ENCODE results near the gene TMEM87B.
A peak's percentile ranks its signal among the peaks of the same experiment; 100 is the strongest.

The TMEM87B gene

DNA sequence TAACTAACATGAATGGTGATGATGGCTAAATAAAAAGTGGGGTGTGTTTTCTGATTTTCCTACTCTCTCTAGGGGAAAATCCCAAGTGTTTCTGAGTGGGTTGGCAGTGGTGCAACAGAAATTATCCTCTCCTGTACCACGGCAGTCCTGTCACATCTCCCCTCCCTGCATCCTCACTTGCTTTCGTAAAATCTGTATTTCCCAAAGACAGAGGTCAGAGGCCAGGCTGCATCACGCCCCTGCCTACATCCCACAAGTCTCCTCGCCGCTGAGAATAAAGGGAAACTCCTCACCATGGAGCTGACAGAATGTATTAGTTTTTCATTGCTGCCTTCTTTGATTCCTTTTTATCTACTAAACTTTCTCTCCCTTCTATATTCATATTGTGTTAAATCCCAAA is 96.2 kb downstream of the TMEM87B start:
- no peak for DNase-seq (ENCODE audit: low read depth in 2 of 2)

DNA sequence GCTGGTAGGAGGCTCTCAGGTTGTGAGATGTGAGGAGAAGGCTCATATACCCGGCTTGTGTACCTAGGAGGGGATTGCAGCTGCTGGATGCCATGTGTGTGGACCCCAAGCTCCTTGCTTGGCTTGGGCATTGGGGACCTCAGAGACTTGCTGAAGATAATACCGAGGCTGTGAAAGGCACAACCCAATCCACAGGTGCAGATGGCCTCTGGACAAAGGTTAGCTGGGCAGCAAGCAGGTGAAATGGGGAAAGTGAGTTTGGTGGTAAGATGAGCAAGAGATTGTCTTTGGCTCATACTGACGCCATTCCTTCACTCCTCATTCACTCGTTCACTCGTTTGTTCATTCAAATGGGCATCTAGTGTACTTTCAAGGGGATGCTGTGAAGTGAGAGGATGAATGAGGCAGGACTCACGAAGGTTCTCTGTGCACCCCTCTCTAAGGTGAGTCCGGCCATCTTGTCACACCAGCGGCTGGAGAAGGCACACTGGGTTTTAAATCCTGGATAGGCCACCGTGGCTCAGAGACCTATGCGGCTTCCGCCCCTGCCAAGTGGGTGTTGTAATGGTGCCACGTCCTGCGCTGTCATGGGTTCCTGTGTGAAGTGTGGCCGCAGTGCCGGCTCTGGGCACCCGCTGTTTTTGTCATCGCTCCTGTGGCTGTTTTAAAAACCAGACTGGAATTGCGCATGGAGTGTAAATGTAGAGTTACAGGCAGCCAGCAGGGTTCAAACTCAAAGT is 96.8 kb downstream of the TMEM87B start:
- DNase-seq (ENCODE audit: low read depth in 2 of 2) = no peak

DNA sequence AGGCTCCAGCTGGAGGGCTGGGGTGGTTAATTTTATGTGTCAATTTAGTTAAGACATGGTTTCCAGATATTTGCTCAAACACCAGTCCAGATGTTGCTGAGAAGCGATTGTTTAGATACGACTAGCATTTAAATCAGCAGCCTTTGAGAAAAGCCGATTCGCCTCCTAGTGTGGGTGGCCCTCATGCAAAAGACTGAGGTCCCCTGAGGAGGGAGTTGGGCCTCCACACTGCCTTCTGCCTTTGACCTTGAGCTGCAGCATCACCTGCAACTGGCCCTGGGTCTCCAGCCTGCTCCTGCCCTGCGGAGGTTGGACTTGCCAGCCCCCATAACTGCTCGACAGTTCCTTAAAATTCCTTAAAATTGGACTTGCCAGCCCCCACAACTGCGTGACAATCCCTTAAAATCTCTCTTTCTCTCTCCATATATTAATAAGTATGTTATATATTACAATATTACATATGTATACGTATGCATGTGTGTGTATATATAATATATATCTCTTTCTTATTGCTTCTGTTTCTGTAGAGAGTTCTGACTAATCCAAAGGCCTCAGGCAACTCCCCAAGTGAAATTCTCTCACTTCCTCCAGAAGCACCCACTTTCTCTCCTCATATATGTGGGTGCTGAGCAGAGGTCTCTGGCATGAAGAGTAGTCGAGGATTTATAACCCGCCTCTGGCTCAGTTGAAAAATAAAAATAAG is 97.6 kb downstream of the TMEM87B start:
- no peak for DNase-seq (ENCODE audit: low read depth in 2 of 2)

DNA sequence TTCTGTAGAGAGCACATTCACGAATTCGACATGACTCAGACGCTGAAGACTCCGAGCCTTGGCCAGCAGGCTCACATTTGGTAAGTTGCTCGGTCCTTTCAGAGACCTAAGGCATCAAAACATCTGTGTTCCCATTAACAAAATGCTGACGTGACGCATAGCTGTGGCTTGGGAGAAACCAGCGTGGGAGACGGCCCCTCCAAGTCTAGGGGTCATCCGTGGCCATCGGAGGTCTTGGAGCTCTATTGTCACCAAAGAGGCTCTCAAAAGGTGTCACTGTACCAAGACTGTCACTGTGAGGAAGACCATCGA is 98.1 kb downstream of the TMEM87B start:
- no peak for DNase-seq (ENCODE audit: low read depth in 2 of 2)

DNA sequence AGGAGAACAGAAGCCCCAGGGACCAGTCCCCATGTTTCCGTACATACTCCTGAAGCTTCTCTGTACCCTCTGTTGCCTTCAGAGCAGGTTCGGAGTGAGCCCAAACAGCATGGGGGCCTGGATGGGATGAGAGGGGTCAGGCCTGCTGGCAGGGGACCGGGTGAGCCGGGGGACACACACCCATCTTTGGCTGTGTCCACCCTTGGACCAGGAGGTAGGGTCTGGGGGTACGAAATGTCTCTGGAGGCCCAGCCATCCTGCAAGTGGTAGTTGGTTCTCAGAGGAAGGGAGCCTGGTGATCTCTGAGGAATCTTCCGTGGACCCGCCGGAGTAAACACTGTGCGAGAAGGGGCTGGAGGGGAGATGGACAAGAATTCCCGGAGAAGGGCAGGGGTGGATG is 98.4 kb downstream of the TMEM87B start:
- DNase-seq (ENCODE audit: low read depth in 2 of 2) = no peak

DNA sequence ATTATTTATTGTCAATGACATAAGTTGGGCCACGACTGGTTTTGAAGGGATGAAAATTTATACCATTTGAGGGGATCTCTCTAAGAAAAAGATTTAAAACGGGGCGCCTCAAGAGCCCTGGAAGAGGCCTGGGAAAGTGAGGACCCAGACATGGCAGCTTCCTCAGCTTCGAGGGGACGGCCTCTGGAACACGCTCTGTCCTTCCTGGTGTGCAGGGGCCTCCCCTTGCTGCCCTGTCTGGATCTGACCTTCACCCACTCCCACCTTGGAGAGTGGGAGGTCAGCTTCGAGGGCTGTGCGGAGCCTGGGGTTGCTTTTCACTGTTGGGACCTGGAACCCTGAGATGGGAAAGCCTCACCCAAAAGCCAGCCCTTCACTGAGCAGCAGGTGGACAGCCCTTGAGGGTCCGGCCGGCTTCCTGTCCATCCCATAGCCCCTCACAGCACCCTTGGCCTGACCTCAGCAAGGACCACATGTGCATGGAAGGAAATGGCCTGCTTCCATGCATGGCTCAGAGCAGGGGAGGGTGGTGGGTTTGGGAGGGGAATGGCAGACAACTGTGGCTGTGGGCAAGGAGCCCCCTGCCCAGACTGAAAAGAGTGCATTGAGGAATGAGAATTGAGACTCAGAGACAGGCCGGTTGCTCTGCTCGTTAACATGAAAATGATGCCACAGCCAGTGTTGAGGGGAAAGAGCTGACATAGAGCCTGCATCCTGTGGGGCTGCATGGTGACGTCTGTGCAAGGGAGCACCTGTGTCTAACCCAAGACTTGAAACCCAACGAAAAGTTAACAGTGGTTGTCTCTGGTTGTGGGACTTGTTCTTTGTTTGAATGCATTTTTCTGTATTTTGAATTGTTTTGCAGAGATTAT is 99.4 kb downstream of the TMEM87B start:
- no peak for DNase-seq (ENCODE audit: low read depth in 2 of 2)

DNA sequence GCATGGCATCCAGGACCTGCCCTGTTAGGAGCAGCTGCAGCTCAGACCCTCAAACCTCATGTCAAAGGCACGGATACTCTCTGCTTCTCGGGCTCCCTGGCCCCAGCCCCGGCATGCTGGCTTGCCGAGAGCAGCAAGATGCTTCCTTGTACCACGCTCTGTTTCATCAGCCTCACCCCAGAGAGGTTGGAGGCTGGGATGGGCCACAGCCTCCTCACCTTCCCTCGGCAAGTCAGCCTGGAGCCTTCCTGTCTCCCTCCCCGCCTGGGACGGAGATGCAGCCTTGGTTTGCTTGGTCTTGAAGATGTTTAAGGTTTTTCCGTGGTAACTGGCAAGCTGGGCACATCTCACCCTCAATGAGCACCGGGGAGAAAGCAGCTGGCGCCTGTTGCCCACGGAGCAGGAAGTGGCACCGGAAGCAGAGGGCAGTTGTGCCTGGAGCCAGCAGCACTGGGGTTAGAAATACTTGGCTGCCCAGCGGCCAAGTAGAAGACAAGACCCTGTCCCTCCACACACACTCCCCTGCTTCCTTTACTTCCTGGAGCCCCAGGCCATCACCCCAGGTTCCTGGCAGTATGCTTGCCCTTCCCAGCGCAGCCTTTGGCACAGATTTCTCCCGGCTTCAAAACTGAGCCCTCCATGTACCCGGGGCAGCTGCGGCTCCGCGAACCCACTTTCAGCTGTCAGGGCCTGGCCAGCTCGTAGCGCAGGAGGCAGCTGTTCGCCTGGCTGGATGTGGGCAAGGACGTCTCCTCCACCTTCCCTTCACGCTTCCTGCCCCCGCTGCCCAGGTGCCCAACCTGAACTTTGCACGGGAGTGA is 100.5 kb downstream of the TMEM87B start:
- DNase-seq (ENCODE audit: low read depth in 2 of 2) = no peak

DNA sequence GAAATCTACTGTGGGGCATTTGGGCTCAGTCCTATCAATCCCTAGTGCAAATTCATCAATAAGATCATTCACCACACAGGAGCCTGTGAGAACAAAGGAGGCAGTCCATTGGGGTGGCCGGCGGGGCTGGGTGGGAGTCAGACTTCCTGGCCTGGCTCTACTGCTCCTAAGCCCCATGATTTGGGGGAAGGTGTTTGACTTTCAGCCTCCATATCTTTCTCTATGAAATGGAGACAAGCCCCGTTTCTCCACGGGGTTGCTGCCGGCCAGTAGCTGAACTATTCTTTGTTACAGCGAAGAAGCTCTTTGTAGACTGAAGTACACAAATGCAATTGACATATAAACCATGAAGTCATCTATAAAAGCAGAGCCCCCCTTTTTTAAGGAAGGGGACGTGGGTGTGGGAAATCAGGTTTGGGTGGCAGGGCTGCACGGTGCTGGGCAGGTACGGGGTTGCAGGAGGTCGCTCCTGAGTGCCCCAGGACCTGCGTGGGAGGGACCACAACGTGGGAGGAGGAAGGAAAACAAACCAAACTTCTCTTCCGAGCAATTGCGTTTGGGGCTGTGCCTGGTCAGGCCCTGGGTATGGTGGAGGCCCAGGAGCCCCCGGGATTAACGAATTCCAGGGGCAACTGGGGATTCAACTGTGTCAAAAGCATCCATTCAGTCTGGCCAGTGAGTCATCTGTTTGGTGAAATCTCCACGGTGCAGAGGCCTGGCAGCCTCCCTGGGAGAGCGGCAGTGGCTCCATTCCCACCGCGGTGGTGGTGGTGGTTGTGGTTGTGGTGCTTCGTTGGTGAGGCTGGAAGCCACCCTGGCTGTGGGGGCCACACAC is 101.3 kb downstream of the TMEM87B start:
- peak in 1 of 2 donors; percentile 7 for DNase-seq (ENCODE audit: low read depth in 2 of 2)

DNA sequence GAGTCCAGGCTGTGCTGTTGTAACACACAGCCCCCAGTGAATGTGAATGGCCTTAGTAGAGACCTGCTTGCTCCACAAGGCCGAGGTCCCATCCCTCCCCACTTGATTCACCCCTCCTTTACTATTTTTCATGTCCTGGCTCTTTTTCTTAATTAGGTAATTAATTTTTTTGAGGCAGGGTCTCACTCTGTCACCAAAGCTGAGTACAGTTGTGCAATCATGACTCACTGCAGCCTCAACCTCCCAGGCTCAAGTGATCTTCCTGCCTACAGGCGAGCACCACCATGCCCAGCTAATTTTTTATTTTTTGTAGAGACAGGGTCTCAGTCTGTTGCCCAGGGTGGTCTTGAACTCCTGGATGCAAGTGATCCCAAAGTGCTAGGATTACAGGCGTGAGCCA is 102.4 kb downstream of the TMEM87B start:
- no peak for DNase-seq (ENCODE audit: low read depth in 2 of 2)

DNA sequence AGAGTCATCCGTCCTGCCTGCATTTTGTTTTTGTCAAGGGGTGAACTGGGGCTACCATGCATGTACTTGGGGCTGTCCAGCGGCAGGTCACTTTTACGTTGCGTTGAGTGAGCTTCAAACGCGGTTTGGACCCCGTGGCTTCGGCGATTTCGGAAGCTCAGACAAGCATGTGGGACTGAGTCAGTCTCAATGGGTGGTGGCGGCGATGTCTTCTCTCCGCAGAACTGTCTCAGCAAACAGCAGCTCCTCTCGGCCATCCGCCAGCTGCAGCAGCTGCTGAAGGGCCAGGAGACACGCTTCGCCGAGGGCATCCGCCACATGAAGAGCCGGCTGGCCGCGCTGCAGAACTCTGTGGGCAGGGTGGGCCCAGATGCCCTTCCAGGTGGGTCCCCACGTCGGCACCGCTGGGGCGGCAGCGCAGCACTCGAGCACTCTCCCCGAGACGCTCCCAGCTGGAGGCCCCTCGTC is 104.4 kb downstream of the TMEM87B start:
- DNase-seq (ENCODE audit: low read depth in 2 of 2) = no peak

DNA sequence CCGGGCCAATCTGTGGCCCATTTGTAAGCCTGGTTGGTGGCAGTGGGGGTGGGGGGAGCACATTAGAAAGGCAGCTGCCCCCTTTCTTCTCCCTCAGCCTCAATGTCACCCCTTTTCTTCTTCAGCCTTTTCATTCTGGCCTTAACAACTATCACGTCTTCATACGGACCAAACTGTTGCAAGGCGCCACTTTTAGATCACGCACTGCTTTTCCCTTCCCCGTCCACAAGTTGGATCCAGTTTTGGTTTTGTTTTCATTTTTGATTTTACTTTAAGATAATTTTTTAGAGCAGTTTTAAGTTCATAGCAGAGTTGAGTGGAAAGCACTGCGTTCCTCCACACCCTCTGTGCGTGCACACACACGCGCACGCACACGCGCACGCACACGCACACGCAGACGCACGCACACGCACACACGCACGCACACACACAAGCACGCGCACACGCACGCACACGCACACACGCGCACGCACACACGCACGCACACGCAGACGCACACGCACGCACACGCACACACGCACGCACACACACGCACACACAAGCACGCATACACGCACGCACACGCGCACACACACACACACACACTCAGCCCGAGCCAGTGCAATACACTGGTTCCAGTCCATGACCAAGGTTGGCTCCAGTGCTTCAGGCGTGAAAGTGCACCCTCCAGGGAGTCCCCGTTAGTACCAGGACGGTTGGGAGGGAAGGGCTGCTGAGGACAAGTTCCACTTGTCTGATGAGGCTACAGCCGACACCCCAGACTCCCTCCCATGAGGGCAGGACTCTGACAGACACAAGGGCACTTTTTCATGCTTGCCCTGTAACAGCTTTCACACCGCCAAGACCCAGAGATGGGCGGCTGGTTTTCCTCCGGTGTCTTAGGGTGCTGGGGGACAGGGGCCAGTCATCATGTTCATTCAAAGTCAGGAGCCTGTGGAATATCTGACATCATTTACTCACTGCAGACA is 105.5 kb downstream of the TMEM87B start:
- no peak for DNase-seq (ENCODE audit: low read depth in 2 of 2)

DNA sequence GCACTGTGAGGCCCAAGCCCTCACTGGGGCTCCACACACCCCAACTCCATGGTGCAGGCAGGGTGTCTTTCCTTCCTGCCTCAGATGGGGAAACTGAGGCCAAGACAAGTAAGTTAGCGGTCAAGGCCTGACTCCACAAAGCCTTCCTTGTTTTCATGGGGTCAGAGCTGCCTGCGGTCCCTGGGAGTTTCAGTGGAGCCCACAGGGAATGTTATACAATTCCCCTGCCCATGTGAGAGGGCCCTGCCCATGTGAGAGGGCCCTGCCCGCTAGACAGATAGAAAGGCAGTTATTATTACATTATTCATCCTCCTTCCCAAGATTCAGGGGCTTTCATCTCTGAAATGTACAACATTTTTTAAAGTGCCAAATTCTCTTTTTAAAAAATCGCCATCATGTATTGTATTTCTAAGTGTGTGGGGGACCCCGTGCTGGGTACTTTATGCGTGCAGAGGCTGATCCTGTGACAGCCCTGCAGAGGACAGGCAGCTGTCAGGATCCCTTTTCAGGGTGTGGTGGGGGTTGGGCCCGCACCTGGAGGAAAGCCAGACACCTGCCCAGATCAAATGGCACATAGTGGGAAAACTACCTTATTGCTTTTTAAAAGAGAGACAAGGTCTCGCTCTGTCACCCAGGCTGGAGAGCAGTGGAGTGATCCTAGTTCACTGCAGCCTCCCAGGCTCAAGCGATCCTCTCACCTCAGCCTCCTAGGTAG is 106.5 kb downstream of the TMEM87B start:
- DNase-seq (ENCODE audit: low read depth in 2 of 2) = no peak

DNA sequence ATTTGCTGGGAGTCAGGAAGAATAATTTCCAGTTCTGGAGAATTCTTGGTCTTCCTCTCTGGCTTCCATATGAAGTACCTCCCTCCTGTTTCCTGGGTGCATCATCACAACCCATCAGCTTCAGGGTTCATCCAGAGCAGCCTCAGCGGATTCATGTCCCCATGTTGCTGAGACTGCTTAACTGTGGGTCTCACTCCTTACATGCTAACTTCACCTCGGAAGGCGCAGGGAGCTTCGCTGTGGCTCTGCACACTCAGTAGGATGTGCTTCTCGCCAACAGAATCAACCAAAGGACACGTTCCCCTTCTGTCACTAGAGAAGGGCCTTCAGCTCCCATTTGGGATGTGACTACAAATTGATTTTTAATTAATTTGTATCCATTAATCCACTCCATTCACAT is 107.3 kb downstream of the TMEM87B start:
- DNase-seq (ENCODE audit: low read depth in 2 of 2) = no peak

DNA sequence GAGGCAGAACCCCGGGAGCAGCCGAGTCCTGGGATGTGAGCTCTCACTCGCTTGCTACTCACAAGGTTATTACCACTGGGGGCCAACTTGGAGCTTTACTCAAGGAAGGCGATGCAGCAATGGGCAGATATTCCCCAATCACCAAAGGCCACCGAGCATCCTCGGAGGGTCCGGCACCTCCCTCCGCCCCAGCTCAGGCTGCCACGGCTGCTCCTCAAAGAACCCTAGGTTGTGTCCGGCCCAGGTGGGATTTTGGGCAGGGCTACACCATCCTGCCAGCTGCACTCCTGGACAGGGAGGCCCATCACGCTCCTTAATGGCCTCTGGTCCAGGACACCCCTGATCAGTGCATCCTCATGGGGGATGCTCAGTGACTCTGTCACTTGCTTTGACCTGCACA is 107.9 kb downstream of the TMEM87B start:
- no peak for DNase-seq (ENCODE audit: low read depth in 2 of 2)

DNA sequence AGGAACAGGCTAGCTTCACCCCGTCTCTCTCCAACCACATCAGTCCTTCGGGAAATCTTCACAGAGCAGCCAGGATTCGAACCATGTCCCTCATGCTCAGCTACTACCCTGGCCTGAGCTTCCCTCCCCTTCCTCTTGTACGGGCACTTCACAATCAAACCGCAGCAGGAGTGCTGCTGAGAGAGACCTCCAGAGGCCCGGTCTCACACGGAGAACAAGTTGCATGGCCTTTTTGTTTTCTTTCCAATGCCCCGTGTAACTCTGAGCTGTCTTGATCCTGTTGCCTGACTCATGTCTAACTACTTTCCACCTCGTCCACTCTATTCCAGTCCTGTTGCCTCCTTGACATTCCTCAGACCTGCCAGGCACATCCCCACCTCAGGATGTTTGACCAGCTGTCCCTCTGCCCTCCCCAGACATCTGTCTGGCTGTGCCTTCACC is 108.5 kb downstream of the TMEM87B start:
- no peak for DNase-seq (ENCODE audit: low read depth in 2 of 2)

DNA sequence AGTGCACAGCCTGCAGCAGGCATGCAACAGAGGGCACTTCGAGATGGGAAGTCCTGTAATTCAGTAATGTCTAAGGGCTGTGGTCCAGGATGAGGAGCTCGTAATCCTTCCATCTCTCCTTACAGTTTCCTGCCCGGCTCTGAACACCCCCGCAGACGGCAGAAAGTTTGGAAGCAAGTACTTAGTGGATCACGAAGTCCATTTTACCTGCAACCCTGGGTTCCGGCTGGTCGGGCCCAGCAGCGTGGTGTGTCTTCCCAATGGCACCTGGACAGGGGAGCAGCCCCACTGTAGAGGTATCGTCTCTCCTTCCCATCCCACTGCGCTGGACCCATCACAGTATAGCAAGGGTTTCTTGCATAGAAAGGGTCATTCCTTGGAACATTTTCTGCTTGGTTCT is 109.8 kb downstream of the TMEM87B start:
- no peak for DNase-seq (ENCODE audit: low read depth in 2 of 2)

DNA sequence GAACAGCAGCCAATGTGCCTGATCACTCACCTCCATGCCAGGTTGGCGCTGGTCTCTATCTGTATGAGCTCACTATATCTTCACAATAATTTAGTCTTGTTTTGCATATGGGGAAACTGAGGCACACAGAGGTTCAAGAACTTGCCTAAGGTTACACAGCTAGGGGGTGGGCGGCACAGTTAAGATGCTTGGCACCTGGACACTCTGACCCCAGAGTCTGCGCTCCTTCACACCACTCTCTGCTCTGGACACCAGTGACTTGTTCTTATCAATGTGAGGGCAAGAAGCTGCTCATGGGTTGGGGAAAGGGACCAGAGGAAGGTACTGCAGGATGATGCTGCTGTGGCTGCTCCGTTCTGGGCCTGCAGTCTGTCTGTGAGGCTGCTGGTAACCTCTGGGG is 110.2 kb downstream of the TMEM87B start:
- no peak for DNase-seq (ENCODE audit: low read depth in 2 of 2)

DNA sequence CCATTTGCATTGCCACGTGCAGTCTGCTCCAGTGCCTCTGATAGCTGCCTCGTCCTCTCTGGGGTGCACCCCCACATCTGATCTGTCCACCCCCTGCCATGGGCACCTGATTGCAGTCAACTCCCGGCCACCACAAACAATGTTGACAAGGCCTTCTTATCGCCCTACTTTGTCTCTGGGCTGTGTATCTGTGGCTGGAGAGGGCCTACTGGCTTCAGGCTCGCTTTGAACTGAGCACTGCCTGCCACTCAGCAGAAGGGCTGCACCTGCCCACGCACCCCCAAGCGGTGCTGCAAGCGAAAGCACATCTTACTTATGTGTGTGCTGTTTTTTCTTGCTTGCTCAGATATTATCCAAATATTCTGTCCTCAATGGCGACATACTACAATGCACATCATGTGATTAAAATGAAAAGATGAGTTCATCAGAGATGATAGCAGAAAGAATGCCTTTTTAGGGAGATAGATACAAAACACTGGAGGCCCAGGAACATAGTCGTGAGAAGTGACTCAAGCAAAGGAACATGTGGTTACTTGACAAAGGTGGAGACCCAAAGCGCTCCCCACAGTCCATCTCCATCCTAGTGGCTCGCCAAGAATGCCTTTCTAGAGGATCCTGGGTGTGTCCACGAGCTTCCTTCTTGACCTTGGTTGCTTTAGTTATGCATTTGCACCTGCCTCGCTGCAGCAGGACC is 111.9 kb downstream of the TMEM87B start:
- no peak for DNase-seq (ENCODE audit: low read depth in 2 of 2)

Data from activated CD8-positive, alpha-beta memory T cell treated with anti-CD3 and anti-CD28 coated beads for 4 hours (primary cell).